GM12878 (cell line): Measurements from ENCODE around the gene UBAC2. TPM values are rescaled to one million over a fixed set of nuclear protein-coding genes. Genes with fewer than 3 reads are reported as not detected.

ENCODE experiments used
- ATAC-seq: fragments of 200-7000 bp; cut with Tn5 transposase; 3 replicates; pipeline ENCODE4 v1.9.1; 2020; ENCODE audit warnings: mild to moderate bottlenecking, moderate library complexity
- BruUV-seq: library from RNA; stranded (reverse); fragments of 400-500 nt; replicated peaks from 2 replicates; lab custom pipeline; 2021; lab: Mats Ljungman, UMichigan
- CTCF ChIA-PET: fragments of 300-600 bp; sonication (Branson Sonifier 250); formaldehyde crosslinking; extraction: SDS; loops from one replicate; lab custom pipeline; 2021; ENCODE audit warnings: inconsistent platforms; lab: Yijun Ruan, JAX
- POLR2A ChIA-PET: fragments of 350-600 bp; formaldehyde crosslinking; extraction: SDS; loops from one replicate; lab custom pipeline; 2021; ENCODE audit warnings: inconsistent platforms; lab: Charles Lee
- RAD21 ChIA-PET: fragments of 300-600 bp; sonication (Branson Sonifier 250); formaldehyde crosslinking; loops from one replicate; lab custom pipeline; 2023; ENCODE audit warnings: antibody characterized with exemption; ENCODE audit not compliant: unreplicated experiment; lab: Charles Lee
- SMC1A ChIA-PET: fragments of 300-600 bp; sonication (Branson Sonifier 250); formaldehyde crosslinking; loops from one replicate; lab custom pipeline; 2023; ENCODE audit not compliant: unreplicated experiment, uncharacterized antibody; lab: Charles Lee
- DNase-seq: peaks from one replicate; pipeline ENCODE4 v3.0.0-alpha.2; 2011; ENCODE audit warnings: low read depth, low spot score
- FAIRE-seq: peaks from 3 replicates; lab custom pipeline; 2011; peaks lifted over from hg19 to GRCh38; lab: Jason Lieb, UNC
- H2AFZ ChIP-seq: 2 replicates; pipeline ENCODE4 v1.6.0; 2011; ENCODE audit warnings: low read depth, low read length, control low read depth; ENCODE audit not compliant: control insufficient read depth
- H3K27ac ChIP-seq: 2 replicates; pipeline ENCODE4 v1.5.1; 2011; ENCODE audit warnings: control low read depth; ENCODE audit not compliant: control insufficient read depth, insufficient read depth
- H3K27me3 ChIP-seq, 2 experiments: replicated peaks in 1 of 2; 2 replicates each; pipeline versions ENCODE4 v1.6.0 to v1.6.1; 2011; ENCODE audit warnings: low read length in 1 of 2; ENCODE audit not compliant: control insufficient read depth in 2 of 2, insufficient read depth in 2 of 2
- H3K36me3 ChIP-seq, 2 experiments: 2 replicates each; pipeline ENCODE4 v1.5.1; 2011; ENCODE audit warnings: low read length in 1 of 2; ENCODE audit not compliant: control insufficient read depth in 2 of 2, insufficient read depth in 2 of 2
- H3K4me1 ChIP-seq: 2 replicates; pipeline ENCODE4 v1.6.1; 2011; ENCODE audit warnings: mild to moderate bottlenecking, low read length, moderate library complexity, mixed read lengths; ENCODE audit not compliant: control insufficient read depth, insufficient read depth
- H3K4me2 ChIP-seq: 2 replicates; pipeline ENCODE4 v1.6.0; 2011; ENCODE audit warnings: control low read depth; ENCODE audit not compliant: control insufficient read depth, insufficient read depth
- H3K4me3 ChIP-seq: fragments of 200-600 bp; sonication (generic); 2 replicates; pipeline ENCODE4 v1.5.1; 2016
- H3K79me2 ChIP-seq: 2 replicates; pipeline ENCODE4 v1.6.0; 2011; ENCODE audit warnings: low read length; ENCODE audit not compliant: control insufficient read depth, insufficient read depth
- H3K9ac ChIP-seq: 2 replicates; pipeline ENCODE4 v1.8.0; 2011; ENCODE audit warnings: low read length, control low read depth, mixed read lengths; ENCODE audit not compliant: control insufficient read depth, insufficient read depth
- H3K9me3 ChIP-seq: replicated peaks from 3 replicates; pipeline ENCODE4 v1.5.1; 2011; ENCODE audit warnings: mild to moderate bottlenecking, low read length; ENCODE audit not compliant: control insufficient read depth, insufficient read depth
- H4K20me1 ChIP-seq: 2 replicates; pipeline ENCODE4 v1.6.0; 2011; ENCODE audit not compliant: control insufficient read depth, insufficient read depth
- FOXK2 ChIP-seq: fragments of 450-650 bp; IDR thresholded peaks from 2 replicates; pipeline ENCODE4 v1.6.1; 2017; ENCODE audit warnings: mild to moderate bottlenecking, moderate library complexity
- STAT3 ChIP-seq: IDR thresholded peaks from 2 replicates; pipeline ENCODE4 v1.6.1; 2011; ENCODE audit warnings: low read depth, low read length, improper control_type of control experiment
- YY1 ChIP-seq: IDR thresholded peaks from 2 replicates; pipeline ENCODE4 v1.6.1; 2011; ENCODE audit warnings: low read depth, mild to moderate bottlenecking, low read length
- WGBS: methylation state at CpG from one replicate; pipeline ENCODE4 v1.1.6; 2016; ENCODE audit warnings: low lambda C conversion rate; ENCODE audit not compliant: insufficient replicate concordance, insufficient coverage; ENCODE audit errors: missing lambda C conversion rate; 5-methylcytosine and 5-hydroxymethylcytosine counted together
- in situ Hi-C: fragments of 300-500 bp; cut with MboI; formaldehyde crosslinking; loops from 9 replicates; pipeline ENCODE4 v1.14.3; 2018; ENCODE audit warnings: mixed read lengths
- intact Hi-C: fragments of 100-400 bp; cut with micrococcal nuclease; formaldehyde crosslinking; loops from one replicate; pipeline ENCODE4 v1.14.2; 2022; ENCODE audit not compliant: unreplicated experiment
- polyA plus RNA-seq, 11 experiments: library from polyadenylated mRNA; depleted of rRNA in 4 of 11; unstranded in 6 of 11; stranded (reverse) in 5 of 11; fragments of >200 nt; fragmentation: Nextera tagmentation in 4 of 11; fragmentation: Illumina TruSeq in 1 of 11; extraction: Ambion mirVana in 4 of 11; extraction: Trizol in 1 of 11; gene quantifications; 1 replicate in 1 of 11; 2 replicates in 10 of 11; pipeline versions ENCODE4 v1.2.1 to v1.2.3, GENCODE V29; 2011 to 2016; ENCODE audit warnings: inconsistent platforms in 2 of 11, missing spikeins in 2 of 11, low read depth in 1 of 11
- total RNA-seq, 4 experiments: library from RNA; depleted of rRNA in 3 of 4; stranded (reverse); fragments of >200 nt in 3 of 4; fragmentation: Illumina TruSeq in 1 of 4; extraction: Trizol in 1 of 4; gene quantifications; 2 replicates each; pipeline versions ENCODE4 v1.2.1 to v1.2.3, GENCODE V29; 2013 to 2021

UBAC2 gene
- total and polyA plus RNA-seq, 10 of the 15 experiments (the other 5 are each of a cell fraction or from before 2014, with no cell fraction given) = 3.0 to 54.6 (median 17.4) TPM

GRCh38 chr13:99227909-99228688 lies 27.4 kb downstream of the UBAC2 start:
- Histone ChIP-seq H3K9ac (peak overlapping the region; percentile 10; the same call in 1 of the 2 replicates), H3K4me3 (peak overlapping the region; percentile 17; the same call in 1 of the 2 replicates), H3K36me3 (no peaks in the 10 kb centered on the region), H3K79me2 (peaks cover 63% of the 10 kb centered on the region), H3K27me3 (no peaks in the 10 kb centered on the region), H3K27ac (peak overlapping the region; percentile 87), H3K9me3 (no peaks in the 10 kb centered on the region; the same call in 2 of the 3 replicates), H3K4me2 (peak overlapping the region; percentile 89), H4K20me1 (peaks cover 4% of the 10 kb centered on the region; the same call in 1 of the 2 replicates), H3K4me1 (peaks cover 49% of the 10 kb centered on the region), H2AFZ (no peak overlapping the region)
- intact Hi-C loops = loop anchor here (2.0 kb wide), 2 partner anchors 27 to 31 kb away; partner anchors contain the start of genes GPR18 and UBAC2
- BruUV-seq = no TSS peak
- ChIA-PET CTCF (interaction anchor here (0.6 to 1.6 kb wide), 8 partner anchors 24 to 51 kb away, joined by 3 to 10 read pairs (median 3); partner anchors contain the start of genes GPR18 and UBAC2), POLR2A (interaction anchor here (0.8 to 1.2 kb wide), 3 partner anchors 11 to 25 kb away, joined by 3 to 4 read pairs (median 3); no protein-coding TSS in a partner anchor), RAD21 (interaction anchor here (0.9 to 1.7 kb wide), 5 partner anchors 24 to 52 kb away, joined by 3 to 6 read pairs (median 5); partner anchors contain the start of genes GPR18 and UBAC2), SMC1A (interaction anchor here (0.7 to 1.7 kb wide), 10 partner anchors 9 to 1056 kb away, joined by 3 to 18 read pairs (median 4); partner anchors contain the start of gene GPR18)
- TF ChIP-seq FOXK2 = no peak
- 0 out of 2 replicates have a peak, but pooled peaks have one; percentile 7 for TF ChIP-seq YY1
- 0 out of 2 replicates have a peak, but pooled peaks have one; percentile 17 for TF ChIP-seq STAT3
- in situ Hi-C loops = no loop called here
- no peak for DNase-seq
- WGBS = 22% methylated on average over 14 of the region's 15 CpGs
- FAIRE-seq = no peak
- peak; percentile 9 for ATAC-seq
